22Rv1 (cell line): ENCODE results near the gene PRR33.
"Not testable (repeated sequence)": the region's sequence is repeated elsewhere in the genome, so short reads cannot be mapped to it uniquely, and the experiment has no call there.

Experiments used
- ZFX ChIP-seq: fragments of 450-650 bp; IDR thresholded peaks from 2 replicates; pipeline ENCODE4 v1.6.1; 2017; ENCODE audit warnings: antibody characterized with exemption, borderline replicate concordance
- TF ChIP-seq, protein P1 (sequence below): fragments of 450-650 bp; IDR thresholded peaks from 2 replicates; pipeline ENCODE4 v1.5.1; 2017; ENCODE audit warnings: mild to moderate bottlenecking

DNA sequence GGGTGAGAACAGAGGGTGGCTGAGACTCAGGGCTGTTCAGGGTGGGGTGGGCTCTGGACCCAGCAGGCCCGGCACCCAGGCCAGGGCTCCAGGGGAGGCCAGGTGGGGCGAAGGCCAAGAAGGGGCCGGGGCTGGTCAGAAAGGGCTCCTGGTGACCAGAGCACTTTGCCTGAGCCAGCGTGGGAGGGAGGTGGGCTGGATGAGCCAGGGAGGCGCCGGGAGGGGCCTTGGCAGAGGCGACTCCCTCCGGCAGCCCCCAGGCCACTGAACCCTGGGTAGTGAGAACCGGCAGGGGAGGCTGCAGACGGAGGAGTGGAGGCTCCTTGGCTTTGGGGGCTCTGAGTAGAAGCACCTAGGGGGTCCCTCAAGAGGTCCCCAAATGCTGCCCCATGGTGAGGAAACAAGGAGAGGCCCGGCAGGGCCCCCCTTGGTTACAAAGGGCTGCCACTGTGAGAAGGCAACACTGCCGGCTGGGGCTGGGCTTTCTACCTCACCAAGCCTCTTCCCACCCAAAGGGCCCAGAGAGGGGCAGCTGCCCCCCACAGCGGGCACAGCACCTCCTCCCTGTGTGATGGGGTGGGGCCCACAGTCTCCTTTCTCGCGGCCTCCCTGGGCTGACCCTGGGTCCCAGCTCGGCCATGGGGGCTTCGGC, 17.1 kb downstream of the PRR33 start:
- TF ChIP-seq, protein P1, sequence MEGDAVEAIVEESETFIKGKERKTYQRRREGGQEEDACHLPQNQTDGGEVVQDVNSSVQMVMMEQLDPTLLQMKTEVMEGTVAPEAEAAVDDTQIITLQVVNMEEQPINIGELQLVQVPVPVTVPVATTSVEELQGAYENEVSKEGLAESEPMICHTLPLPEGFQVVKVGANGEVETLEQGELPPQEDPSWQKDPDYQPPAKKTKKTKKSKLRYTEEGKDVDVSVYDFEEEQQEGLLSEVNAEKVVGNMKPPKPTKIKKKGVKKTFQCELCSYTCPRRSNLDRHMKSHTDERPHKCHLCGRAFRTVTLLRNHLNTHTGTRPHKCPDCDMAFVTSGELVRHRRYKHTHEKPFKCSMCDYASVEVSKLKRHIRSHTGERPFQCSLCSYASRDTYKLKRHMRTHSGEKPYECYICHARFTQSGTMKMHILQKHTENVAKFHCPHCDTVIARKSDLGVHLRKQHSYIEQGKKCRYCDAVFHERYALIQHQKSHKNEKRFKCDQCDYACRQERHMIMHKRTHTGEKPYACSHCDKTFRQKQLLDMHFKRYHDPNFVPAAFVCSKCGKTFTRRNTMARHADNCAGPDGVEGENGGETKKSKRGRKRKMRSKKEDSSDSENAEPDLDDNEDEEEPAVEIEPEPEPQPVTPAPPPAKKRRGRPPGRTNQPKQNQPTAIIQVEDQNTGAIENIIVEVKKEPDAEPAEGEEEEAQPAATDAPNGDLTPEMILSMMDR, result not testable (repeated sequence)
- not testable (repeated sequence) for TF ChIP-seq ZFX
